Right atrium auricular region (tissue), 2 donors: ENCODE data around the gene MAP1B. TPM values are rescaled to one million over a fixed set of nuclear protein-coding genes. Genes with fewer than 3 reads are reported as not detected.

Source experiments
- DNase-seq: peaks from one replicate; pipeline ENCODE4 v3.0.0-alpha.2; 2019; ENCODE audit warnings: low spot score
- H3K27ac ChIP-seq, 2 donors: fragments of 200-600 bp; sonication (generic); 1 replicate in 1 of 2; 2 replicates in 1 of 2; pipeline ENCODE4 v1.5.1; 2016 to 2019
- H3K27me3 ChIP-seq, 2 donors: fragments of 200-600 bp; sonication (generic); one replicate each; pipeline versions ENCODE4 v1.5.1 to v1.6.0; 2017 to 2019
- H3K36me3 ChIP-seq: fragments of 200-600 bp; sonication (generic); one replicate; pipeline ENCODE4 v1.5.1; 2016
- H3K4me1 ChIP-seq, 2 donors: fragments of 200-600 bp; sonication (generic); one replicate each; pipeline versions ENCODE4 v1.5.1 to v1.6.0; 2017 to 2019
- H3K4me3 ChIP-seq, 2 donors: fragments of 200-600 bp; sonication (generic); 1 replicate in 1 of 2; 2 replicates in 1 of 2; pipeline ENCODE4 v1.5.1; 2017 to 2019; ENCODE audit warnings: mild to moderate bottlenecking in 1 of 2, moderate library complexity in 1 of 2
- H3K9me3 ChIP-seq, 2 donors: fragments of 200-600 bp; sonication (generic); one replicate each; pipeline ENCODE4 v1.5.1; 2019
- CTCF ChIP-seq, 2 donors: fragments of 200-600 bp; sonication (generic); IDR thresholded peaks; one replicate each; pipeline ENCODE4 v1.5.1; 2019; ENCODE audit warnings: antibody characterized with exemption in 2 of 2
- total RNA-seq, 2 donors: library from RNA; depleted of rRNA; stranded (reverse); fragments of >200 nt; gene quantifications; one replicate each; pipeline ENCODE4 v1.1.0, GENCODE V29; 2016

Gene MAP1B
- total RNA-seq, 2 donors from 2014 or later: 203 to 558 TPM

GRCh38 chr5:72245951-72246532, 138.8 kb downstream of the MAP1B start:
- Histone ChIP-seq H3K27me3 (no peaks in the 10 kb centered on the region), H3K27ac (peak overlapping the region; percentile 62 to 85), H3K36me3 (no peaks in the 10 kb centered on the region), H3K9me3 (no peaks in the 10 kb centered on the region), H3K4me3 (no peak overlapping the region), H3K4me1 (peaks cover 0 to 55% of the 10 kb centered on the region in 2 donors)
- TF ChIP-seq CTCF (IDR thresholded peaks at IDR 0.05): peak in 1 of 2 donors; percentile 52
- DNase-seq: no peak

GRCh38 chr5:72246954-72247442, 139.7 kb downstream of the MAP1B start:
- H3K4me3 ChIP-seq: no peak overlapping the region
- no peak for DNase-seq
- peaks cover 0 to 60% of the 10 kb centered on the region in 2 donors for H3K4me1 ChIP-seq
- no peaks in the 10 kb centered on the region for H3K27me3 ChIP-seq
- no peak for TF ChIP-seq CTCF (IDR thresholded peaks at IDR 0.05)
- peak overlapping the region; percentile 62 to 85 for H3K27ac ChIP-seq
- no peaks in the 10 kb centered on the region for H3K36me3 ChIP-seq
- no peaks in the 10 kb centered on the region for H3K9me3 ChIP-seq

GRCh38 chr5:72248410-72248981, 141.2 kb downstream of the MAP1B start:
- peak overlapping the region; percentile 49 to 85 for H3K27ac ChIP-seq
- TF ChIP-seq CTCF (IDR thresholded peaks at IDR 0.05): no peak
- peaks cover 0 to 69% of the 10 kb centered on the region in 2 donors for H3K4me1 ChIP-seq
- no peaks in the 10 kb centered on the region for H3K9me3 ChIP-seq
- H3K4me3 ChIP-seq: no peak overlapping the region
- DNase-seq: peak; percentile 61
- no peaks in the 10 kb centered on the region for H3K36me3 ChIP-seq
- H3K27me3 ChIP-seq: no peaks in the 10 kb centered on the region

GRCh38 chr5:72251386-72251785, 144.1 kb downstream of the MAP1B start:
- Histone ChIP-seq H3K9me3 (no peaks in the 10 kb centered on the region), H3K27ac (peak overlapping the region in 1 of 2 donors; percentile 5), H3K4me3 (no peak overlapping the region), H3K4me1 (peaks cover 0 to 55% of the 10 kb centered on the region in 2 donors), H3K36me3 (no peaks in the 10 kb centered on the region), H3K27me3 (no peaks in the 10 kb centered on the region)
- no peak for TF ChIP-seq CTCF (IDR thresholded peaks at IDR 0.05)
- no peak for DNase-seq

GRCh38 chr5:72252008-72252407, 144.7 kb downstream of the MAP1B start:
- DNase-seq: no peak
- peak overlapping the region in 1 of 2 donors; percentile 43 for H3K27ac ChIP-seq
- H3K36me3 ChIP-seq: no peaks in the 10 kb centered on the region
- H3K4me3 ChIP-seq: no peak overlapping the region
- no peaks in the 10 kb centered on the region for H3K27me3 ChIP-seq
- no peak for TF ChIP-seq CTCF (IDR thresholded peaks at IDR 0.05)
- peaks cover 0 to 52% of the 10 kb centered on the region in 2 donors for H3K4me1 ChIP-seq
- H3K9me3 ChIP-seq: no peaks in the 10 kb centered on the region
